Subcutaneous abdominal adipose tissue (tissue), 5 donors: ENCODE data around the gene TMPRSS13.

ENCODE experiments used
- H3K27ac ChIP-seq: one replicate; pipeline ENCODE4 v1.7.0; 2013; ENCODE audit warnings: low read depth, mild to moderate bottlenecking, inconsistent platforms, low read length, moderate library complexity
- H3K27me3 ChIP-seq, 5 donors: one replicate each; pipeline ENCODE4 v1.7.0; 2013; ENCODE audit warnings: low read length in 5 of 5, inconsistent platforms in 1 of 5; ENCODE audit not compliant: control insufficient read depth in 5 of 5, insufficient read depth in 4 of 5
- H3K36me3 ChIP-seq, 5 donors: one replicate each; pipeline ENCODE4 v1.7.0; 2013; ENCODE audit warnings: low read length in 5 of 5; ENCODE audit not compliant: control insufficient read depth in 5 of 5, insufficient read depth in 5 of 5
- H3K4me1 ChIP-seq, 5 donors: one replicate each; pipeline ENCODE4 v1.7.0; 2013; ENCODE audit warnings: low read length in 5 of 5, mild to moderate bottlenecking in 3 of 5, moderate library complexity in 1 of 5; ENCODE audit not compliant: control insufficient read depth in 5 of 5, insufficient read depth in 5 of 5
- H3K4me3 ChIP-seq, 5 donors: one replicate each; pipeline ENCODE4 v1.7.0; 2013; ENCODE audit warnings: low read length in 5 of 5, low read depth in 1 of 5
- H3K9ac ChIP-seq, 5 donors: one replicate each; pipeline ENCODE4 v1.7.0; 2013; ENCODE audit warnings: low read length in 5 of 5, mild to moderate bottlenecking in 4 of 5, moderate library complexity in 3 of 5
- H3K9me3 ChIP-seq, 5 donors: one replicate each; pipeline ENCODE4 v1.7.0; 2013; ENCODE audit warnings: low read length in 5 of 5; ENCODE audit not compliant: control insufficient read depth in 5 of 5
- donor health status: healthy.
- donor health status: healthy.
- donor health status: healthy.
- donor health status: healthy.
- donor health status: healthy.

TMPRSS13 gene

GRCh38 chr11:117883063-117883462 is 46.1 kb downstream of the TMPRSS13 start:
- Histone ChIP-seq H3K27ac (no peak overlapping the region), H3K4me3 (no peak overlapping the region), H3K9me3 (no peaks in the 10 kb centered on the region), H3K27me3 (peaks cover 0 to 35% (median 5%) of the 10 kb centered on the region in 5 donors), H3K36me3 (no peaks in the 10 kb centered on the region), H3K4me1 (peaks cover 0 to 11% (median 4%) of the 10 kb centered on the region in 5 donors), H3K9ac (no peak overlapping the region)

- Histone ChIP-seq H3K9me3 (no peaks in the 10 kb centered on the region), H3K9ac (no peak overlapping the region), H3K27ac (no peak overlapping the region), H3K27me3 (peaks cover 0 to 33% (median 7%) of the 10 kb centered on the region in 5 donors), H3K4me1 (peaks cover 0 to 13% (median 4%) of the 10 kb centered on the region in 5 donors), H3K36me3 (no peaks in the 10 kb centered on the region), H3K4me3 (no peak overlapping the region)
These were observed 46.8 kb downstream of the TMPRSS13 start for GRCh38 chr11:117882311-117882905.

- Histone ChIP-seq H3K27ac (no peak overlapping the region), H3K27me3 (peaks cover 0 to 34% (median 9%) of the 10 kb centered on the region in 5 donors)
These were observed 48.0 kb downstream of the TMPRSS13 start for GRCh38 chr11:117881217-117881616.

DNA sequence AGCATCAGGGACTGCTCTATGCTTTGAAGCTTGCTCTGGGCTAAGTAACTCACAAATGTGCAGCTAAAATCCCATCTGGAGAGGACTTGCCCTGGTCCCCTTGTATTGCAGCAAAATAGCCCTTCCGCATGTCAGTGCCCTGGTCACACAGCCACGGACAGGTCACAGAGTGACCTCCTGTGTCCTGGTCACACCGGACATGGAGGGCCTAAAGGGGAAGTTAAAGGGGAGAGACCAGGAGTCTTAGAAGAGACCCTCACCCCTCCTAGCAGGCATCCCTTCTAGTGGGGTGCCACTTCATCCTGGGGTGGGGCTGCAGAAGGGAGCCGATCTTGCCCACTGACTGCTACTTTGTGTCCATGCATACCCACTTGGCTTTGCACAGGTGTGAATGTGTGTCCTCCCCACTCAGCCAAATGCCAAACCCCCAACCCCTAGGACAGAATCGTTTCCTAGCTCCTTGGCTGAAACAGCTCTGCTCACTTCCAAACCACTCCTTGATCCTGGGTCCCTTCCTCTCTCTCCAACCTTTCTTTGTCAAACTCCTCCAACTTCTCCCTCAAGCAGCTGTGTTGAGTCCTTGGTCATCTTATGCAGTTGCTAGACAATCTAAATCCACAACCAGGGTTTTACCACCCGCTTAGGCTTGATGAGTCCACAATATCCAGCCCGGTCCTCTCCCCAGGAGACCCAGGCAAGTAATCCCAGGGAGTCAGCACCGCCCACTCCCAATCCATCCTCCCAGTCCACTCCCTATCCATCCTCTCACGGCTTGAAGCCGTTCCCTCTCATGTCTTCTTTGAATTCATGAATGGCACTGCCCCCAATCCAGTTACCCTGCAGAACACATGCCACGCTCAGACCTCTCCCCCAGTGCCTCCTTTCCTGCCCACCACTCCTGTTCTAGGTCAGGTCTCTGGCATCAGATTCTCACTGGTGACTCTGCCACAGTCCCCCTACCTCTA is 49.4 kb downstream of the TMPRSS13 start:
- no peak overlapping the region for H3K9ac ChIP-seq
- peaks cover 0 to 26% (median 20%) of the 10 kb centered on the region in 5 donors for H3K4me1 ChIP-seq
- H3K36me3 ChIP-seq = no peaks in the 10 kb centered on the region
- no peak overlapping the region for H3K4me3 ChIP-seq
- H3K27ac ChIP-seq = no peak overlapping the region
- no peaks in the 10 kb centered on the region for H3K9me3 ChIP-seq
- H3K27me3 ChIP-seq = peaks cover 10 to 35% (median 23%) of the 10 kb centered on the region in 5 donors

More at GRCh38 chr11:117881217-117881616, 48.0 kb downstream of the TMPRSS13 start:
- no peaks in the 10 kb centered on the region for H3K9me3 ChIP-seq
- H3K36me3 ChIP-seq = no peaks in the 10 kb centered on the region
- peaks cover 4 to 22% (median 7%) of the 10 kb centered on the region in 5 donors for H3K4me1 ChIP-seq
- no peak overlapping the region for H3K9ac ChIP-seq
- no peak overlapping the region for H3K4me3 ChIP-seq

DNA sequence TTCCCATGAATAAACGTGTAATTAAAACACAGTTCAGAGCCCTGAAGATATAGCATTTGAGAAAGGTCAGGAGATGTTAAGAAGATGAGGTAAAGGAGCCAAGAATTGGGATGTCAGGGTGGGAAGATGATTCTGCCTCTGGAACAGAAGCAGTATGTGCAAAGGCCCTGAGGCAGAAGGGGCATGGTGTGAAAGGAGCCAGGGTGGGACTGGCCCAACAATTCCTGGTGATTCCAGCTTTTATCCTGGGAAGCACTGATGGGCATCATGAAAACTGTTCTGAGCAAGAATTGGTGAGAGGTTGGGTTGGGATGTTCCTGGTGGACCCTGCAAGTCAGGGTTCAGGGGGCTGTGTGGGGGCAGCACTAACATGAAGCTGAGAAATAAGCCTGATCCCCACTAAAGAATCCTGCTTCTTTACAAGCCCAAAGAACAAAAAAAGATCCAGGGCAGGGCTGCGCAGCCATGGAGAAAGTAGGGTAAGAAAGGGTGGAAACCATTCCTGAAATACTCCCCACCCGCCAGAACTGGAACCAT is 50.2 kb downstream of the TMPRSS13 start:
- no peak overlapping the region for H3K27ac ChIP-seq
- no peak overlapping the region for H3K4me3 ChIP-seq
- H3K9me3 ChIP-seq = no peaks in the 10 kb centered on the region
- H3K9ac ChIP-seq = no peak overlapping the region
- no peaks in the 10 kb centered on the region for H3K36me3 ChIP-seq
- H3K27me3 ChIP-seq = peaks cover 12 to 35% (median 24%) of the 10 kb centered on the region in 5 donors
- H3K4me1 ChIP-seq = peaks cover 0 to 34% (median 26%) of the 10 kb centered on the region in 5 donors

GRCh38 chr11:117878314-117878938 is 50.8 kb downstream of the TMPRSS13 start:
- H3K36me3 ChIP-seq = no peaks in the 10 kb centered on the region
- H3K27ac ChIP-seq = no peak overlapping the region
- H3K4me3 ChIP-seq = no peak overlapping the region
- peaks cover 0 to 39% (median 32%) of the 10 kb centered on the region in 5 donors for H3K4me1 ChIP-seq
- H3K9me3 ChIP-seq = no peaks in the 10 kb centered on the region
- H3K9ac ChIP-seq = no peak overlapping the region
- peaks cover 12 to 39% (median 29%) of the 10 kb centered on the region in 5 donors for H3K27me3 ChIP-seq

GRCh38 chr11:117877120-117877784 is 52.0 kb downstream of the TMPRSS13 start:
- Histone ChIP-seq H3K27ac (peak overlapping the region; percentile 41), H3K4me1 (peaks cover 0 to 48% (median 34%) of the 10 kb centered on the region in 5 donors), H3K36me3 (no peaks in the 10 kb centered on the region), H3K27me3 (peaks cover 15 to 41% (median 33%) of the 10 kb centered on the region in 5 donors), H3K4me3 (peak overlapping the region in 4 of 5 donors; percentile 56 to 74 (median 70)), H3K9ac (peak overlapping the region in 1 of 5 donors; percentile 60), H3K9me3 (no peaks in the 10 kb centered on the region)

- peak within 1 kb of the TSS; percentile 20 to 78 (median 73) for H3K4me3 ChIP-seq
These were observed 52.7 kb downstream of the TMPRSS13 start, which contains the start of gene FXYD6 for GRCh38 chr11:117876341-117877119. Gene FXYD6, minus strand, starts transcription at chr11:117876658. Its CDS starts 33,882 bp downstream, at chr11:117842776.

DNA sequence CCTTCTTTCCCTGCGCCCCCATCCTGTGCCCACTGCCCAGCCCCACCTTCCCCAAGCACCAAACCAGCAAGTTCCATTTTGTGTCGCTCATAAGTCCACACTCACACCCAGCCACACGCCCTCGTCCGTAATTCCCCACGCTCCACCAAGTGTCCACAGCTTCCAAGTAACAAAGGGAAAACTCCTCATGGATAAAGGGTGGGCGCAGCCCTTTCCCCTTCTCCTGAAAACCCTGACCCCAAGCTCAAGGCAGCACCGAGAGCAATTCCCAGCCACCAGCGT is 53.2 kb downstream of the TMPRSS13 start:
- H3K27ac ChIP-seq = peak overlapping the region; percentile 37
- H3K4me1 ChIP-seq = peaks cover 0 to 48% (median 34%) of the 10 kb centered on the region in 5 donors
- H3K9me3 ChIP-seq = no peaks in the 10 kb centered on the region
- H3K27me3 ChIP-seq = peaks cover 22 to 45% (median 33%) of the 10 kb centered on the region in 5 donors
- H3K36me3 ChIP-seq = no peaks in the 10 kb centered on the region
- H3K9ac ChIP-seq = peak overlapping the region in 3 of 5 donors; percentile 31 to 68 (median 52)
- H3K4me3 ChIP-seq = peak overlapping the region; percentile 20 to 78 (median 73)

More at GRCh38 chr11:117876341-117877119, 52.7 kb downstream of the TMPRSS13 start, which contains the start of gene FXYD6:
- Histone ChIP-seq H3K9me3 (no peaks in the 10 kb centered on the region), H3K9ac (peak within 1 kb of the TSS in 3 of 5 donors; percentile 31 to 68 (median 52)), H3K27me3 (peaks cover 22 to 47% (median 33%) of the 10 kb centered on the region in 5 donors), H3K36me3 (no peaks in the 10 kb centered on the region), H3K27ac (peak within 1 kb of the TSS; percentile 41), H3K4me1 (peaks cover 0 to 48% (median 34%) of the 10 kb centered on the region in 5 donors)
